Neural progenitor cell (in vitro differentiated cells): ENCODE measurements around the gene BAG5.

Source experiments
- CTCF ChIP-seq: fragments of 200-600 bp; sonication (generic); IDR thresholded peaks from 2 replicates; pipeline ENCODE4 v1.5.1; 2017; ENCODE audit warnings: antibody characterized with exemption, mild to moderate bottlenecking
- EZH2 ChIP-seq: fragments of 200-600 bp; sonication (generic); IDR thresholded peaks from 2 replicates; pipeline ENCODE4 v1.6.1; 2017; ENCODE audit warnings: antibody characterized with exemption, mild to moderate bottlenecking, moderate library complexity

GRCh38 chr14:103563844-103564505 lies 1.5 kb upstream of the BAG5 start:
- TF ChIP-seq CTCF: no peak
- TF ChIP-seq EZH2: no peak
